Measurements from ENCODE around the gene TPRG1.

TPRG1 gene

GRCh38 chr3:189167027-189167766 is 4.6 kb upstream of the TPRG1 start:
- no peaks in the 10 kb centered on the region for H3K27me3 ChIP-seq (ENCODE audit: control insufficient read depth, low read length)
- H3K9me3 ChIP-seq (ENCODE audit: control insufficient read depth, insufficient read depth, low read length) = no peaks in the 10 kb centered on the region
- no peaks in the 10 kb centered on the region for H3K9me2 ChIP-seq (replicated peaks; ENCODE audit: control insufficient read depth, low read length)
- no peaks in the 10 kb centered on the region for H3K79me2 ChIP-seq (ENCODE audit: control insufficient read depth, low read length)
- no peak for TF ChIP-seq CTCF (IDR thresholded peaks at IDR 0.05; ENCODE audit: low read depth, low read length, poor library complexity, severe bottlenecking)
- no peak for TF ChIP-seq EZH2phosphoT487 (IDR thresholded peaks at IDR 0.05; ENCODE audit: borderline replicate concordance, low read length)
- no peaks in the 10 kb centered on the region for H4K20me1 ChIP-seq (ENCODE audit: control insufficient read depth, insufficient read depth, low read depth, low read length)
- H3F3A ChIP-seq (ENCODE audit: control insufficient read depth, insufficient read depth) = no peaks in the 10 kb centered on the region
- no peaks in the 10 kb centered on the region for H3K4me1 ChIP-seq (ENCODE audit: control insufficient read depth, low read length)
- no peak overlapping the region for H3K4me2 ChIP-seq (ENCODE audit: low read length)
- no peak overlapping the region for H3K4me3 ChIP-seq (ENCODE audit: low read length)
- no peak overlapping the region for H3K27ac ChIP-seq (ENCODE audit: low read depth, low read length)
- H3K36me3 ChIP-seq (ENCODE audit: control insufficient read depth, low read length) = no peaks in the 10 kb centered on the region

GRCh38 chr3:189168711-189169110 is 3.1 kb upstream of the TPRG1 start:
- no peak for TF ChIP-seq EZH2phosphoT487 (IDR thresholded peaks at IDR 0.05; ENCODE audit: borderline replicate concordance, low read length)
- TF ChIP-seq CTCF (IDR thresholded peaks at IDR 0.05; ENCODE audit: low read depth, low read length, poor library complexity, severe bottlenecking) = no peak
- Histone ChIP-seq H3K9me3 (ENCODE audit: control insufficient read depth, insufficient read depth, low read length) (no peaks in the 10 kb centered on the region), H3F3A (ENCODE audit: control insufficient read depth, insufficient read depth) (no peaks in the 10 kb centered on the region), H3K79me2 (ENCODE audit: control insufficient read depth, low read length) (no peaks in the 10 kb centered on the region), H3K36me3 (ENCODE audit: control insufficient read depth, low read length) (no peaks in the 10 kb centered on the region), H3K4me1 (ENCODE audit: control insufficient read depth, low read length) (no peaks in the 10 kb centered on the region), H3K4me3 (ENCODE audit: low read length) (no peak overlapping the region), H3K27ac (ENCODE audit: low read depth, low read length) (no peak overlapping the region), H3K27me3 (ENCODE audit: control insufficient read depth, low read length) (no peaks in the 10 kb centered on the region), H3K9me2 (replicated peaks; ENCODE audit: control insufficient read depth, low read length) (no peaks in the 10 kb centered on the region), H3K4me2 (ENCODE audit: low read length) (no peak overlapping the region), H4K20me1 (ENCODE audit: control insufficient read depth, insufficient read depth, low read depth, low read length) (no peaks in the 10 kb centered on the region)

GRCh38 chr3:189169728-189170127 is 2.0 kb upstream of the TPRG1 start:
- no peak overlapping the region for H3K4me3 ChIP-seq (ENCODE audit: low read length)
- H3K36me3 ChIP-seq (ENCODE audit: control insufficient read depth, low read length) = no peaks in the 10 kb centered on the region
- H3F3A ChIP-seq (ENCODE audit: control insufficient read depth, insufficient read depth) = no peaks in the 10 kb centered on the region
- no peaks in the 10 kb centered on the region for H3K4me1 ChIP-seq (ENCODE audit: control insufficient read depth, low read length)
- H3K4me2 ChIP-seq (ENCODE audit: low read length) = no peak overlapping the region
- no peaks in the 10 kb centered on the region for H3K9me3 ChIP-seq (ENCODE audit: control insufficient read depth, insufficient read depth, low read length)
- H3K79me2 ChIP-seq (ENCODE audit: control insufficient read depth, low read length) = no peaks in the 10 kb centered on the region
- TF ChIP-seq EZH2phosphoT487 (IDR thresholded peaks at IDR 0.05; ENCODE audit: borderline replicate concordance, low read length) (no peak), CTCF (IDR thresholded peaks at IDR 0.05; ENCODE audit: low read depth, low read length, poor library complexity, severe bottlenecking) (no peak)
- H3K9me2 ChIP-seq (replicated peaks; ENCODE audit: control insufficient read depth, low read length) = no peaks in the 10 kb centered on the region
- no peaks in the 10 kb centered on the region for H4K20me1 ChIP-seq (ENCODE audit: control insufficient read depth, insufficient read depth, low read depth, low read length)
- no peaks in the 10 kb centered on the region for H3K27me3 ChIP-seq (ENCODE audit: control insufficient read depth, low read length)
- H3K27ac ChIP-seq (ENCODE audit: low read depth, low read length) = no peak overlapping the region

Data from DOHH2 (cell line).